OCI-M1 (cell line): ENCODE data around the gene FAM174B.

Experiments
- DNase-seq: peaks from one replicate; lab custom pipeline; 2025; lab: John Stamatoyannopoulos, UW

The FAM174B gene

DNA sequence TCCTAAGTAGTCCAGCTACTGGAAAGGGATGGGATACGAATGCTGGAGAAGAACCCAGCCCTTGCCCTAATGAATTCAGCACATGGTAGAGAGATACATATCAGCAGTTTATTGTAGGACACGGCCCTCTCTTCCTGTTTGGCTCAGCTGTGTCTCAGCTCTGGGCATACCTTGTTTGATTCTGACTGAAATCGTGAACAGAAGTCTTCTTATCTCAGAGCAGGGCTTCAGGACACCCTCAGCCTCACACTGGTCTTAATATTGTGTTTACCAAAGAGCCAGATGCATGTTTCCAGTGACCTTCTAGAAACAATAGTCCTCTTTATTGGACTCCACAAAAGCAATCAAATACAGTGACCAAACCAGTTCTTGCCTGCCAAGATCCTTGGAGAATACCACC is 54.7 kb downstream of the FAM174B start:
- no peak for DNase-seq

DNA sequence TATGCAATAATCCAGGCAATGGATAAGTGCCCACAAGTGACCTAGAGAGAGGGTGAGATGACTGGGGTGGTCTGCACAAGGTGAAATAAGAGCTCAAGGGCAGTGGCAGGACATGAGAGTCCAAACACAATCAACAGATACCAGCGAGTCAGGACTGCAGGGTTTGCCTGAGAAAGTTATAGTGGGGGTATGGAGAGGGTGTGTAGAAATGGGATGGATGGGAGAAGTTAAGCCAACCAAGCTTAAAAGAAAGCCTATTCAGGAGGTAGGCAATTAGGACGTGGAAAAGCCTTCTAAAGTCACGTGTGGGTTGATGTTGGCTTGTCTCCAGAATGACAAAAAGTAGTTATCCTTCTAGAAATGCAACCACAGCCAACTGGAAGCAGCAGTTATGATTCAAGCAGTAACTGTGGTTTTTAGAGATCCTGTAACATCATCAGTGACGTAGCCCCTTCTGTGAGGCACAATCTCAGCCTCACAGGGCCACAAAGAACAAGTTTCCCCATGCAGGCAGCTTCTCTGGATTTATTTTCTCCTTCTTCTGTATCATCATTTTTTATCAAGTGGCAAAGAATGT is 56.1 kb downstream of the FAM174B start:
- no peak for DNase-seq

DNA sequence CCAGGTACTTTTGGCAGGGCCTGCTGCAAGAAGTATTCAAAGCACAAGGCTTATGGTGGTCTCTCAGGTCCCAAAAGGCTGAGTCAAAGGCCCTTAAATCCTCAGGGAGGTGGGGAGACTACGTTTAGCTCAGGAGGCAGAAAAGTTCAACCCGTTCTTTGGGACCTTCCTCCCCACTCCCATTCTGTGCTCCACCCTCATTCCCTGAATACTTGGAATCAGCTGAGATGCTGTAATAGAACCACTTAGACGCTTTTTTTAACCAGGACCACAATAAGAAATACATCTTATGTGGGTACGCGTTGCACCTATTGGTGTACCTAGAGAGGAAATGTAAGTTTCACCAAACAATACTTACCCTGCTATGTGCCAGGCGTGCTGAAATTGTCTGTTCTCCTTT is 58.0 kb downstream of the FAM174B start:
- DNase-seq, result no peak

DNA sequence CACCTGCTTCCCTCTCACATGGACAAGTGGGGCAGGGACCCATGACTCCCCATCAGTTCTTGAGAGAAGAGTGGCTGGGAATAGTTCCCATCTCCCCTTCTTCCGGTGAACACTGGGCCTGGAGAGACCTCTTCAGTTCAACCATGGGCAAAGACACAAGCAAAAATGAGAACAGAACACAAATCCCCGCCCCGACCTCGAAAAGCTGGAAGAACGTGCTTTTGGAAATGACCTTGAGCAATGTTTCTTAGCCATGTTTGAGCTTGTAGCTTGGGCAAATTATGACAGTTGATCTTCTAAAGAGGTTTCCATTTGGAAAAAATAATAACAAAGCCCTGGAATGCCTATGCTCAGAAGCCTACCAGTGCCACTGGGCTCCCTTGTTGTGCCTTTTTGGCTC is 59.0 kb downstream of the FAM174B start:
- no peak for DNase-seq

DNA sequence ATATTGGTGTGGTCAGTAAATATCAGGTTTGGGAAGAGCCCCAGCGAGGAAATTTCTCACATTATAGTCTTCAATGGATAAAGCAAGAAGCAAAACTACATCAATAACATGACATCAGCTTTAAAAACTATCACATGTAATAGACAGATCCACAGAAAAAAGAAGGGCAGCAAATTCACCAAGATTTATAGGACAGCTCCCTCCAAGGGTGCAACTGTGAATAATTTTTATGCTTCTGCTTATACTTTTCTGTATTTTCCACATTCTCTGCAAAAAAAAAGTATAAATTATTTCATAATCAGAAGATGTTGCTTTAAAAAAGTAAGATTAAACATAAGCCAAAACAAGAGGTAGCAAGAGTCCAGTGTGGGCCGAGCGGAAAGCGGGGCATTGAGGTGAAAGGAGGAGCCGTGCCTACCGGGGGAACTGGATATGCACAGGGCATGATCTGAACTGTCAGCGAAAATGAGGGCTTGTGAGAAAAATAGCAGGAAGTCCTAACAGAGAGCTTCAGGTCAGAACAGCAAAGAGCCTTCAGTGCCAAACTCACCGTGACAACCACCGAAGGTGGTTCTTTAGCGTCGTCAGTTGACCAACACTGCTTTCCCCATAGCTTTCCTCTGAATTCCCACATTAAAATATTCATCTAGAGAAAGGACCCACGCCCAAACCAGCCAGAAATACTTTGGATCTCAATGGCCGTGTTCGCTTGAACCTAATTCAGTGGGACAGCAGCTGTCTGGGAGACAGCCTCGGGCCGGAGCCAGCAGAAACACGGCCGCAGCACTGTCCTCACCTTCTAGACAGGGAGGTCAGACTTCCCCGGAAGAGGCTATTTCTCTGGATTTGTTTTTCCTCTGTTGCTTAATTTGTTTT is 59.8 kb downstream of the FAM174B start:
- no peak for DNase-seq

DNA sequence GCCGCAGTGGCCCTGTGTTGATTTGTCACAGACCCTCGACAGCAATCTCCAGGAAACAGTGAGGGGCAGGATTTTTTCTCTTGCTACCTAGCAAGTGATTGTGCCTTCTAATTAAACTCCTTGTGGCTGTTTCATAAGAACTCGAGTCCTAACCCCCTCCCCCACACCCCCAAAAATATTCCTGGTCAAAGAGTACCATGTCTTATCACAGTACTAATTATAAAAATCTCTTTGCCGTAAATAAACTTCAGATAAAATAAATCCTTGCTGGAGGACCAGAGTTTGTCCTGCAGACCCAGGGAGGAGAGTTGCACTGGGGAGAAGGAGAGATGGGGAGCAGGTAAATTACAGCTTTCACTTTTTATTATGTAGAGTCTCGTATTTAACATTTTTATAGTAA is 64.3 kb downstream of the FAM174B start:
- DNase-seq, result no peak

DNA sequence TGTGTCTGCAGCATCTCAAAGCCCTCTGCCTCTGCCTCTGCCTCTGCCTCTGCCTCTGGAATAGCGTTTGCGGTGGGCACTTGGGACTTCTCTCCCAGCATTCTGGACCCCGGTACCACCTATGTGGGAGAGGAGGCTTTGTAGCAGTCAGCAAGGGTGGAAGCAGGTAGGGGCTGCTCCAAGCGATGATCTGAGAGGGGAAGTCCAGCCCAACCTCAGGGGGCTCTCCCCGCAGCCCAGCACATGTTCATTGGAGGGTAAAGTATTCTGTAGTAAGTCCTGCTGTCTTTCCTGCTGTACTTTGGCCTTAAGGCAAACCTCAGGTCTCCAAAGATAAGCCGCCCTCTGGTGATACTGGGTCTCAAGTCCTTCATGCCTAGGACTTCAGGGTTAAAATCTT is 68.6 kb downstream of the FAM174B start:
- DNase-seq, result no peak

DNA sequence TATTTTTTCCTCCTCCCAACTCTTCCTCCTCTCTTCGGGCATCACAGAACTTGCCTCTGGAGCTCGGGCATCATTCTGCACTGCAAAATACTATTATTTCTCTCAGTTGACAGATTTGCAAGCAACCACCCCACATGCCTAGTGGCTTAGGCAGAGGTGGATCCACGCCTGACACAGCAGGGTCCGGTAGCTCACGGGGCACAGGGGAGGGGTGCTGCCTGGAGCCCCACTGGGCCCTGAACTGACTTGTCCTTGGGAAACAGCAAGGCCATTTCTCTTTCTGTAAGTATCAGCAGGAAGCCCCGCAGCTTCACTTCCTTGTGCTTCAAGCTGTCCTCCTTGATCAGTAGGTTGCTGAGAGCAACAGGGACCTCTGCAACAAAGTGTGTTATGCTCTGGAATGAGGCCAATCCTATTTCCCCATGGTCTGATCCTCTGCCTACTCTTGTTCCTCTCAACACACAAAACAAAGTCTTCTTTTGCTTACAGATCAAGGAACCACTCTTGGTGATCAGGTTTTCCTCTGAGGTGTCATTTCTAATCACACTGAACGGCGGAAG is 69.1 kb downstream of the FAM174B start:
- DNase-seq, result no peak

DNA sequence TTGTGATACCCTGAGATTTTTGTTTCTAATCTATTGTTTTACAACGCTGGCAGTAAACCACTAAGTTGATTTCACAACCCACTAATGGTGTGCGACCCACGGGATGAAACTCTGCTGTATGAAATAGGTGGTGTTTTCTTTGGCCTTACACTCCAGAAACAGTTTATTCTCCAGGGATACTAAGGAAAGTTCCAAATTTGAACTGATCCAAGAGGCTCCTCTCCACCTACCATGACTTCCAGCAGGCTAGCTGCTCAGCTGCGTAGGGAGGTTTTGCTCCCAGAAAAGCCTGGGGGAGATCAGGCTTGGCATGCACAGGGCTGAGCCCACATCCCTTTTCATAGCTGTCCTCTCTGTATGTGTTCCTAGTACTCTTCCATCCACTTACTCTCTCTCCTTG is 71.5 kb downstream of the FAM174B start:
- DNase-seq, result no peak

DNA sequence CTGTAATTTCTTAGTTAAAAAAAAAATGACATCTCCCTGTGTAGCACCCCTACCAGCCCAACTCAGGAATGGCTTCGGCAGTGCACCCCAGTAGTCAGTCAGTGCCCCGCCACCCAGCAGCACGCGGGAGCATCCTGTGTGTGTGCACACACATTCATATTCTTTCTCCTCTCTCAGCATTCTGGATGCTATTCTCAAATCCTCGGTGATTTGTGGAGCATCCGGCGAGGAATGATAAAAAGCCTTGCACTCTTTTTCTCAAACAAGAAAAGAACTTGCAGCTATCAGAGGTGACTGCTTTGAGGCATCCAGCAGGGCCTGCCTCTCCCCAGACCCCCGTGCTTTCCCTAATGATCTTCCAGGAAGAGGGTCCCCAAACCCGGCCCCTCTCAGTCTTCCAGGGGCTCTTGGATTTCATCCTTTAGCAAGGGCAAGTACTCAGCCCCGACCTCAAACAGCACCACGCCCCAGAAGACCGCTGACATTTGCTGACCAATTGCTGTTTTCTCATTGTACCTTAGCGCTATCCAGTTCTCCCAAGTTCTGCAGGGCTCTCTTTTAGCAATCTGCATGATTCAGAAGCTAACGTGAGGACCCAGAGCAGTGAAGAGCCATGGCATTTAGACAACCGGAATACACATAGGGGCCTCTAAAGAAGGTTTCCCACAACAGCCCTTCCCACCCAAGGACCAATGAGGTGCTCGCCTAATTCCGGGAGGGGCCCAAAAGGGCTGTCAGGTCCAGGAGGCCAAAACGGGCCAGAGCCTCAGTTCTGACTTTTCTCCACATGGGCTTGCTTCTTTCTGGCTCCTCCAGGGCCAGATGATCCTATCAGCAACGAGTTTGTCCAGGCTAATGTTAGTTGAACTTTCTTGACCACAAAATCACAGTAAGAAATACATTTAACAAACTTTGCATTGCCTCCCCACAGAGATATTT is 72.2 kb downstream of the FAM174B start:
- DNase-seq, result no peak

DNA sequence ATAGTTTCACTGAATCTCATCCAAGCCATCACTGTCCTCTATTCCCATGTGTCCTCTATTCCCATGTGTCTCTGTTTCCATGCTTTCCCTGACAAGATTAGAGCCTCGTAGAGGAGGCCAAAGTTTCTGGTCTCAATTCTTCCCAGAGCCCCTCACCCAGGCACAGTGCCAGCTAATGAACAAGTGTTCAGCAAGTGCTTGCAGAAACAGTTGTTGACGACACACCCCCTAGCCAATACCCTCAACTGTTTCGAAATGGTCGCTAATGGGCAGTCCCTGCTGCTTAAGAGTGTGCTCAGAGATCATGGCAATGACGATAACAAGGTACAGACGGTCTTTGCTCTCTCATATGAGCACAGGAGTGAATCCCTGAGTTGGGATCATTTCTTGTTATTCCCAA is 73.4 kb downstream of the FAM174B start:
- no peak for DNase-seq

DNA sequence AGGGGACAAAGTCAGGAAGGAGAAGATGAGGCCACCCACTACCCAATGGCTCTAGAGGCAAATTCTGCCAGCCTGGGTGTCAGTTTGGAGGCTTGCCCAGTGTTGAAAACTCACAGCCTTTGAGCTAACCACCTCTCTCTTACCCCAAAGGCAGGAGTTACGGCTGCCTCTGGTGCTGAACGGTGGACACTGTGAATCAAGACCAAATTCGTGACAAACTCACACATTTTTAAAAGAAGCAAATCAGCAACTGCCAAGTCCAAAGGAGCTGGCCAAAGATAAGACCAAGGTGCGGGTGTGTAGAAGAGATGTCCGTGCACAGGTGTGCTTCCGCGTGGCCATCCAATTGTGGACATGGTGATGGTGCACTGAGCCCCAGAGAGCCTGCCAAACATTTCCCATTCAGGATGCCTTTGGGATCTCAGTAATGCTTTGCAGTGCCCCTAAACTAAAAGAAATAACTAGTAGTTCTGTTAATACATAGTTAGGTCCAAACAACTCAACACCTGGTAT is 74.6 kb downstream of the FAM174B start:
- no peak for DNase-seq

DNA sequence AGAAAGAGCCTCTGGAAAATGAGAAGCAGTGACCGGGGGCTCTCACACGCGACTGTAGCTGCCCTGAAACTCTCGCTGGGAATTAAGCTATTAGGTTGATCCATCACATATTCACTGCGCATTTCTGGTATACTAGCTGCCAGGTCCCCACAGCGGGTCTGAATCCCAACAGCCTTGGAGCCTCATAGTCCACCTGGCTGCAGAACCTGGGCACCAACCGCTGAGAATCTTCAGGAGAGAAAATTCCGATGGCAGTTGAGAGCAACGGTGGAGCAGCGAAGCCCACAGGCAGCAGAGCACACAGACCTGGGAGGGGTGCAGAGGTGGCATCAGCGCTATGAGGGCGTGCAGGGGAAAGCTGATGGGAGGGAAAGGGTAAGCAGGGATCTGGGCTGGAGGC is 75.1 kb downstream of the FAM174B start:
- no peak for DNase-seq

DNA sequence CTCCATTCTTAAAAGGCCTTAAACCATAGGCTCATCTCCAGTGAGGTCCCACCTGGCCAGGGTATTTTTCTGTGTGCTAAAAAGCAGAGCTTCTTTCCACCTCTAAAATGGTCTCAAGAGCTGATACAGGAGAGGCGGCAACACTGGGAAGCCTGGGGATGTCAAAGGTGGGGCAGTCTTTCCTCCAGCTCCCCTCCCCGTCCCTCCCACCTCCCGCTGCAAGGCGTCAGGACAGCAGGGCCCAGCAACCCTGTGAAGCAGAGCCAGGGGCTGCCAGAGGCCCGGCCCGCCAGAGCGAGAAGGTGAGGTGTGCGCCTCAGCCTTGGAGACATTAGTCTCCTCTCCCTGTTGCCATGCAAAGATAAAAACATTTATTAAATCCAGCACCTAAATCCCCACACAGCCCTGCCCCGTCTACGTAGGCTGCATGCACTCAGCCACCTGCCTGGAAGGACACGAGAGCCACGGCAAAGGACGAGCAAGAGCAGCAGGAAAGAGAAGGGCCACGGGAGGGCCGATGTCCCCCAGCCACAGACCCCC is 75.6 kb downstream of the FAM174B start:
- DNase-seq, result no peak

DNA sequence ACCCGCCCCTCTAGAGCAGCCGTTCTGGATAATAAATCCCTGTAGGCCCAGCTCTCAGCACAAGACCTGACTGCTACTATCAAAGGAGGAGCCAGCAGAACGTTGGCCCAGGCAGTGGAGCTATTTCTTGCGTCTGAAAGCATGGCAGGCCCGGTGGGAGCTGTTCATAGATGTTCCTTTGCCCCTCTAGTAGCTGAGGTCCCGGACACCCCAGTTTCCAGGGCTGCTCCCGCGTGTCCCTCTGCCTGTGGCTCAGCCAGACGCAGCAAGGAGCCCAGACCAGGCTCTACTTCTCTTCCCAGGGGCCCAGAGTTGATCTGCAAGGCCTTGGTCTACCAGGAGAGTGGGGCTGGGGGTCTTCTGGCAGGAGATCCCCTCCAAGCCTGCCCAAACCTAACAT is 76.1 kb downstream of the FAM174B start:
- DNase-seq, result no peak

DNA sequence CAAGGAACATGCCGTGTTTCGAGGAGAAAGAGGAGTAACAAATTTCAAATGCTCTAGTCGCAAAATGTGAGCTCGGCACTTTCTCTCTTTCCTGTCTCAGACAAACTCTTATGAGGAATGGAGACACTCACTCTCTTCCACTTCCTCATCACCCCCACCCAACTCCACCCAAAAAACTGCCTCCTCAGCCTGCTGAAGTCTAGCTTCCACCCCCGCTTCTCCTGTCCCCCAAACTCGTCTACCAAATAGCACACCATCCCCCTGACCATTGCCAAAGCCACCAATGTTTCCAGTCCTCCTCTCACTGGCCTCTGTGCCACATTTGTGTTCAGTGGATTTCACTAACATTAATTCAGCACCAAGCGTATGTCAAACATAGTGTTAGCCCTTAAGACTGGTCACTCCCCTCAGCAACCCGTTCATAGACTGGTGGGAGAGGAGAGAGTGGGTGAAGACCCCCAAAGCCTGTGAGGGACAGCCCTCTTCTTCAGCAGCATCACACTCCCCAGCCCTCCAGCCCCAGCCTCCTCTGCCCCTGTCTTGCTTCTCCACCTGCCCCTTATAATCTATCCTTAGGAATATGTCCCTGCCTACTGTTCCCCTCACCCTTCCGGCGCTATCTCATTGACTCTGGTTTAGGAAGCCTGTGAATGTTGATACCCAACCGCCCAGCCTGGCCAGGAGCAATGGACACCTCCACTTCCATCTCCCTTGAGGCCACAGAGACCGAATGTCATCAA is 77.3 kb downstream of the FAM174B start:
- DNase-seq, result no peak

DNA sequence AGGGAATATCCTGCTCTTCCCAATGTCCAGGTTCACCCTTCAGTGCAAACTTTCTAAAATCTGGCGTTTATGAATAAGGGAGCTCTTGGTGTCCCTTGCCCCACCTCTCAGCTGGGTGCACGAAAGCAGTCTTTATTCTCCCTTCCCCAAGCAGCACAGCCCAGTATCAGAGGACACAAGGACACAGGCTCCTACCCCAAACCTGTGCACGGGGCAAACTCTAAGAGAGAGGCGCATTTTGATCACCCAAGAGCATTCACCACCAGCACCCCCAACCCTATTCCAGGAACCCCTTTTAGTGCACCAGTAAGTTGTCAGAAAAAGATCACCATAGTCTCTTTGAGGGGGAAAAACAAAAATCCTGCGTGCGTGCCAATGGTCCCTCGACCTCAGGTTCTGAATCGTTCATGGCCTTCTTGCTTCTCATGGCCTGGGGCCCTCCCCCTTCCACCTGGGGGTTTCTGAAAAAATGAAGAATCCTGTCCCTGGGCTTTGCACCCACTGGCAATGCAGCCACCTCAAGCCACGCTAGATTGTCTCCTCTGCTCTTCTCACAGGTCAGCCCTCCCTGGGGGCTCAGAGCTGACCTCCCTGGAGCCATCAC is 78.9 kb downstream of the FAM174B start:
- no peak for DNase-seq

DNA sequence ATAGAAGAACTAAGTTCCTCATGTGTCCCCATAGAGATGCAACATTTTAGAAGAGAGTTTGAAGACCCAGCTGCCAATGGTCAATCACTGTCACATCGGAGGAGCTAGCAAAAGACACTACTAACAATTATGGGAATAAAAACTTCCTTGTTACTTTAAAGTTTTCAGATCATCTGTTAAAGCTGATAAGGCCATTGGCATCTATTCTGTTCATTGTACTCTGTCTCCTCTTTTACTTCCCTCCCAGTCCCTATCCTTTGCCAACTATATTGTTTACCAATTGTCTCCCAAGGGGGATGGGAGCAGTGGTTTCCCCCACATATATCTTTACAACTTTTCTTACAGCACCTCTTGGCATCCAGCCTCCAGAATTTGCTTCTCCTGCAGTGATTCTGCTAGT is 81.0 kb downstream of the FAM174B start:
- DNase-seq, result no peak

DNA sequence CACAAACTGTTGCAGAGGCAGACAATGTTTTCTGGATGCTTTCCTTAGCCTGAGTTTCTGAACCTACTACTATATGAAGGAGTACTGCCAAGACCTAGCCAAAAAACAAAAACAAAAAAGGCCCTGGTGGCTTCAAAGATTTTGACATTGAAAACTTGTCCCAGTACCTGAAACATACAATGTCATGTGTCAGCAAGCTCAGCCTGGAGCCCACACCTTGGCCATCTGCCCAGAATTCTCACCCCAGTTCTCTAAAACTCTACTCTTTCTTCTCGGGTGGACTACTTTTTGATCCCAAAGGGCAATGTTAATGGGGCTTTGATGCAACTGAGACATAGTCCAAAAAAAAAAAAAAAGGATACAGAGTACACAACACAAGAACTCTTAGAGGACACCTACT is 81.4 kb downstream of the FAM174B start:
- no peak for DNase-seq

DNA sequence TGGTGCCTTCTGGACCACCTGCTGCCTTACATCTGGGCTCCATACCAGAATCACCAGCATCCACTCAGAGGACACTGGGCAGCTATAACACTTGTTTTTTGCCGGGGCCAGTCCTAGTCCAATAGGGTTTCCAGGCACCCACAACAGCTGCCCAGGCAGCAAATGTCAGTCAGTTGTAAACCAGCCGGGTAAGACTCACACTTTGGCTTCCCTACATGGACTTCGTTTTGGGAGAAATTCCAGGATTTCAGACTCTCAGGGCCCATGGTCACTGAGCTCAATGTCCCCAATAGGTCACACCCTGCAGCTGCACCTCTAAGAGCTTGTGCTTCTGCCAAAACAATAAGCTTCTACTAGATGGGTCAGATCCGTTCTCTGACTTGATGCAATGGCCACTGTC is 83.8 kb downstream of the FAM174B start:
- no peak for DNase-seq

DNA sequence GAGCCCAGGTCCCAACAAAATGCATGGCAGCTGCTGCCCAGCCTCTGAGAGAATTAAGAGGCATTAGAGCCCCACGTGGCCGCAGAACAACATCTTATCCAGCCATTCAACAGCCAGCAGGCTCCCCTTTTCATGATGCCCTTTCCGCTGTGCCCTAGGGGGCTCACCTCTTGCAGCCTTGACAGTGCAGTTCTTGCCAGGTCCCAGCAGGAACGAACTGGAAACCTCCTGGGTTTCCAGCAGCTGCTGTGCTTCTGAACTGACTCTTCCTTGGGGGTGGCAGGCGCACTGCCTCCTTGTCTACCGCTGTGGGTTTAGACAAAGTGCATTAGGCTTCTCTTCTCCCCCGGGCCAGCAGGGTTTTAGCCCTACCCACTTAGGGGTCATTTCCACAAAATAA is 85.2 kb downstream of the FAM174B start:
- DNase-seq, result no peak
